Left lung (tissue), 10 donors: ENCODE data around the gene SERINC3. TPM values are rescaled to one million over a fixed set of nuclear protein-coding genes. Genes with fewer than 3 reads are reported as not detected.
A peak's percentile ranks its signal among the peaks of the same experiment; 100 is the strongest.

Source experiments
- ATAC-seq: fragments of 200-7000 bp; cut with Tn5 transposase; one replicate; pipeline ENCODE4 v1.9.1; 2020; ENCODE audit warnings: moderate library complexity
- DNase-seq, 4 donors: peaks; one replicate each; pipeline ENCODE4 v3.0.0-alpha.2; 2013 to 2020
- H3K27ac ChIP-seq, 2 donors: fragments of 200-600 bp; sonication (generic) in 1 of 2; one replicate each; pipeline versions ENCODE4 v1.5.0 to v1.8.0; 2020 to 2021
- H3K27me3 ChIP-seq, 2 donors: fragments of 200-600 bp; sonication (generic) in 1 of 2; one replicate each; pipeline versions ENCODE4 v1.5.0 to v1.8.0; 2020 to 2021
- H3K36me3 ChIP-seq, 2 donors: fragments of 200-600 bp; sonication (generic) in 1 of 2; one replicate each; pipeline versions ENCODE4 v1.5.0 to v1.8.0; 2020 to 2021
- H3K4me1 ChIP-seq, 2 donors: fragments of 200-600 bp; one replicate each; pipeline ENCODE4 v1.8.0; 2021
- H3K4me3 ChIP-seq, 2 donors: fragments of 200-600 bp; sonication (generic) in 1 of 2; one replicate each; pipeline versions ENCODE4 v1.5.0 to v1.8.0; 2020 to 2021; ENCODE audit warnings: mild to moderate bottlenecking in 1 of 2
- H3K9me3 ChIP-seq, 2 donors: fragments of 200-600 bp; sonication (generic) in 1 of 2; one replicate each; pipeline versions ENCODE4 v1.5.0 to v1.8.0; 2020 to 2021
- intact Hi-C, 2 donors: fragments of 100-400 bp; cut with DNase I; formaldehyde crosslinking; loops; one replicate each; pipeline versions ENCODE4 v1.11.2 to v1.14.2; 2022
- polyA plus RNA-seq, 6 donors: library from polyadenylated mRNA; unstranded; fragments of 120-200 nt; gene quantifications; one replicate each; pipeline ENCODE4 v1.2.1, GENCODE V29; 2013; ENCODE audit not compliant: insufficient read length in 6 of 6
- total RNA-seq, 2 donors: library from RNA; stranded (reverse); fragmentation: NEBNext Ultra II Directional; extraction: Animal tissue kit (Norgen Biotek cat#: 25700); gene quantifications; one replicate each; pipeline ENCODE4 v1.2.1, GENCODE V29; 2021
- TF ChIP-seq, protein P1 (sequence below), 2 donors: fragments of 200-600 bp; sonication (generic) in 1 of 2; IDR thresholded peaks; one replicate each; pipeline versions ENCODE4 v1.5.0 to v1.8.0; 2021; ENCODE audit warnings: antibody characterized with exemption in 2 of 2
- donor health status: DM: no; HTN: yes; CAD: no.
- donor health status: DM: no; HTN: no; CAD: no.

Gene SERINC3
- total and polyA plus RNA-seq, 8 donors, result 68.3 to 123 (median 72.5) TPM

DNA sequence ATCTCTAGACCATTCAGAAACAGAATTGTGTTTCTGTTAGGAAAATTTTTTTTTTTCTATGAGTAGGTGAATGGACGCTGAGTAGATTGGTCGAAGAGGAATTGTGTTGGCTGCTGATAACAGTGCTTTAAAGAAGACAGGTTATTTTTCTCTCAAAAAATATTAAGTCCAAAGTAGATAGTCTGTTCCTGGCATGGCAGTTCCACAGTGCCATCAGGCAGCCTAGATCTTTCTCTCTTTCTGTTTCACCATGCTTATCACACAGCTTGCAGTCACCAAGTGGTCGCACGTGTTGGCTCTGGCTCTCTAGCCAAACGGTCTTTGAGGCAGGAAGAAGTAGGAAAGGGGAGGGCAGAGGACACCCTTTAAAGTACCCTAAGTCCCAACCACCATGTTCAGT is 22.4 kb upstream of the SERINC3 start:
- no peaks in the 10 kb centered on the region for H3K27me3 ChIP-seq
- intact Hi-C loops, result no loop called here
- peaks cover 6 to 16% of the 10 kb centered on the region in 2 donors for H3K4me1 ChIP-seq
- no peak for DNase-seq
- no peak overlapping the region for H3K27ac ChIP-seq
- no peak for ATAC-seq
- H3K9me3 ChIP-seq, result no peaks in the 10 kb centered on the region
- no peaks in the 10 kb centered on the region for H3K36me3 ChIP-seq
- H3K4me3 ChIP-seq, result no peak overlapping the region
- TF ChIP-seq, protein P1, sequence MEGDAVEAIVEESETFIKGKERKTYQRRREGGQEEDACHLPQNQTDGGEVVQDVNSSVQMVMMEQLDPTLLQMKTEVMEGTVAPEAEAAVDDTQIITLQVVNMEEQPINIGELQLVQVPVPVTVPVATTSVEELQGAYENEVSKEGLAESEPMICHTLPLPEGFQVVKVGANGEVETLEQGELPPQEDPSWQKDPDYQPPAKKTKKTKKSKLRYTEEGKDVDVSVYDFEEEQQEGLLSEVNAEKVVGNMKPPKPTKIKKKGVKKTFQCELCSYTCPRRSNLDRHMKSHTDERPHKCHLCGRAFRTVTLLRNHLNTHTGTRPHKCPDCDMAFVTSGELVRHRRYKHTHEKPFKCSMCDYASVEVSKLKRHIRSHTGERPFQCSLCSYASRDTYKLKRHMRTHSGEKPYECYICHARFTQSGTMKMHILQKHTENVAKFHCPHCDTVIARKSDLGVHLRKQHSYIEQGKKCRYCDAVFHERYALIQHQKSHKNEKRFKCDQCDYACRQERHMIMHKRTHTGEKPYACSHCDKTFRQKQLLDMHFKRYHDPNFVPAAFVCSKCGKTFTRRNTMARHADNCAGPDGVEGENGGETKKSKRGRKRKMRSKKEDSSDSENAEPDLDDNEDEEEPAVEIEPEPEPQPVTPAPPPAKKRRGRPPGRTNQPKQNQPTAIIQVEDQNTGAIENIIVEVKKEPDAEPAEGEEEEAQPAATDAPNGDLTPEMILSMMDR (IDR thresholded peaks at IDR 0.05), result no peak

GRCh38 chr20:44543358-44543757 is 21.5 kb upstream of the SERINC3 start:
- no peak overlapping the region for H3K27ac ChIP-seq
- ATAC-seq (peak; percentile 41), DNase-seq (no peak)
- H3K4me1 ChIP-seq, result peaks cover 6 to 16% of the 10 kb centered on the region in 2 donors
- no peaks in the 10 kb centered on the region for H3K27me3 ChIP-seq
- TF ChIP-seq, protein P1 (IDR thresholded peaks at IDR 0.05), result no peak
- H3K9me3 ChIP-seq, result no peaks in the 10 kb centered on the region
- H3K4me3 ChIP-seq, result no peak overlapping the region
- no peaks in the 10 kb centered on the region for H3K36me3 ChIP-seq
- intact Hi-C loops, result no loop called here

GRCh38 chr20:44542890-44543289 is 21.0 kb upstream of the SERINC3 start:
- Histone ChIP-seq H3K36me3 (no peaks in the 10 kb centered on the region), H3K9me3 (no peaks in the 10 kb centered on the region), H3K27ac (no peak overlapping the region), H3K27me3 (no peaks in the 10 kb centered on the region), H3K4me1 (peaks cover 6 to 16% of the 10 kb centered on the region in 2 donors), H3K4me3 (no peak overlapping the region)
- no peak for DNase-seq
- TF ChIP-seq, protein P1 (IDR thresholded peaks at IDR 0.05), result no peak
- intact Hi-C loops, result no loop called here
- ATAC-seq, result peak; percentile 67

- H3K36me3 ChIP-seq, result no peaks in the 10 kb centered on the region
- no peak for ATAC-seq
- H3K4me3 ChIP-seq, result no peak overlapping the region
- TF ChIP-seq, protein P1 (IDR thresholded peaks at IDR 0.05), result no peak
- peaks cover 6 to 16% of the 10 kb centered on the region in 2 donors for H3K4me1 ChIP-seq
- no peak for DNase-seq
- no peaks in the 10 kb centered on the region for H3K27me3 ChIP-seq
- intact Hi-C loops, result no loop called here
- no peak overlapping the region for H3K27ac ChIP-seq
- no peaks in the 10 kb centered on the region for H3K9me3 ChIP-seq
Measured at GRCh38 chr20:44541992-44542391, 20.1 kb upstream of the SERINC3 start.

- intact Hi-C loops, result no loop called here
Measured at GRCh38 chr20:44540834-44541233, 19.0 kb upstream of the SERINC3 start.

More at GRCh38 chr20:44540834-44541233, 19.0 kb upstream of the SERINC3 start:
- DNase-seq (no peak), ATAC-seq (peak; percentile 44)
- Histone ChIP-seq H3K36me3 (no peaks in the 10 kb centered on the region), H3K27ac (no peak overlapping the region), H3K4me3 (no peak overlapping the region), H3K4me1 (peaks cover 6 to 27% of the 10 kb centered on the region in 2 donors), H3K27me3 (no peaks in the 10 kb centered on the region), H3K9me3 (no peaks in the 10 kb centered on the region)
- TF ChIP-seq, protein P1 (IDR thresholded peaks at IDR 0.05), result no peak
